GM04504 (cell line): ENCODE results near the gene CFAP210.

Experiments
- DNase-seq: peaks from one replicate; pipeline ENCODE4 v3.0.0-alpha.2; 2012; ENCODE audit warnings: low read depth

CFAP210 gene

GRCh38 chr2:169694113-169694893 is at the start of gene CFAP210, which contains the start of gene PHOSPHO2:
Gene CFAP210, minus strand, starts transcription at chr2:169694405. Its CDS starts 78 bp downstream, at chr2:169694327.
Gene PHOSPHO2, plus strand, starts transcription at chr2:169694469. Its CDS starts 6,503 bp downstream, at chr2:169700972.
- peak; percentile 88 for DNase-seq

DNA sequence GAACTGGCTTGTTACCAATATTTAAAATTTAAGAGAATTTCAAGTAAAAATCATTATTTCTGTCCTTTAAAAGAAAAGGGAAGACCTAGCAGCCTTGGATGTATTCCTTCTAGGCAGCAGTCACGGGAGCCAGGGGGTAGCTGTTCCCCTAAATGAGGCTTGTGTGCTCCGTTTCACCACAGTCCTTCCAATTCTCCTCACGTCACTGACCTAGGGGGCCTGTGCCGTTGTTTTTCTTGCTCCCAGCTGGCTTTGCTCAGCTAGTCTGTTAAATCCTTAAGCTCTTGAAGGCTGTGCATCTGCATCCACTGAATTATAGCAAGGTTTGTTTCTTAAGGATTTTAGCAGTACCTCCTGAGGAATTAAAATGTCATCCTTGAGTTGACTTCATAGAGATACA is 49.3 kb upstream of the CFAP210 start:
- DNase-seq: no peak

DNA sequence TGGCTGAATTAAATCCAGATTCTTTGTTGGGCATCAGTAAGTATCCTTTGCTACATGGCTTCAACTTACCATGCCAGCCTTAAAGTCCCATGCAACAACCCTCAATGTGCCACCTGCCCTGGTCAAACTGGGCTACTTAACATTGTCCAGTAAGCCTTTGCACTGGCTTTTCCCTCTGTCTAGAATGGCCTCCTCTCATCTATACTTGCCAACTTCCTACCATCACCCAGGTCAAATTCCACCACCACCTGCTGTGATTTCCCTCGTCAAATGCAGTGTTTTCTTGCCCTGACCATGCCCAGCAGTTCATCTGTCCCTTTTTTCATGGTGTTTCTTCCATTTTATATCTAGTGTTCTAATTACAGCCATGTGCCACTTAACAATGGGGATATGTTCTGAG is 45.1 kb upstream of the CFAP210 start:
- DNase-seq: no peak

DNA sequence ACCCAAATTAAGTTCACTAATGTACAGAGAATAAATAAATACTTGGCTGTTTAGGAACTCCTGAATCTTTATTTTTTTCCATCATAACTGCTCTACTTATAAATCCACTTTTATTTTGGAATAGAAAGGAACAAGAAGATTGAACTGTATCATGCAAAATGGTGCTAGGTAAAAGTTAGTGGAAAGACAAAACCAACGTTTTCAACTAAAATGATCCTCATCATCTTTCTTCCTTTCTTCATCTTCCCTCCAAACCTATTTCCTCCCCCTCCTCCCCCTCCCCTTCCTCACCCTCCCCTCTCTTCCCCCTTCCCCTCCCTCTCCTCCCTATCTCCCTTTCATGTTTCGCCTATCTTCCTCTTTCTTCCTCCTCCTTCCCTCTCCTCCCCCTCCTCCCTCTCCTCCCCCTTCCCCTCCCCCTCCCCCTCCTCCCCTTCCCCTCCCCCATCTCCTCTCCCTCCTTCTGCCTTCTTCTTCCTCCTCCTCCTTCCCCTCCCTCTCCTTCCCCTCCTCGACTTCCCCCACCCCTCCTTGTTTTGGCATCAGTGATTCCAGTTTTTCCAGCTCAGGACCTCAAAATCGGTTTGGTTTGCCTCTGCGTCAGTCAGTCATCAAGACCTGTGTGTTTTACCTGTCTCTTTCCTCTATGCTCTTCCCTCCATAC is 44.5 kb upstream of the CFAP210 start:
- DNase-seq: no peak

- DNase-seq: no peak
These were observed 42.7 kb upstream of the CFAP210 start for GRCh38 chr2:169736902-169737301.

DNA sequence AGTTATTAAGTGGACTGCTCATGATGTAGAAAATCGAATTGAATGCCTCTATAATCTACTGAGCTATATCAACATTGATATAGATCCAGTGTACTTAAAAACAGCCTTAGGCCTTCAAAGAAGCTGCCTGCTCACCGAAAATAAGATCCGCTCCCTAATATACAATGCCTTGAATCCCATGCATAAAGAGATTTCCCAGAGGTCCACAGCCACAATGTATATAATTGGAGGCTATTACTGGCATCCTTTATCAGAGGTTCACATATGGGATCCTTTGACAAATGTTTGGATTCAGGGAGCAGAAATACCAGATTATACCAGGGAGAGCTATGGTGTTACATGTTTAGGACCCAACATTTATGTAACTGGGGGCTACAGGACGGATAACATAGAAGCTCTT is 41.4 kb upstream of the CFAP210 start:
- DNase-seq: no peak

- DNase-seq: no peak
These were observed 40.1 kb upstream of the CFAP210 start for GRCh38 chr2:169734169-169734847.

- DNase-seq: no peak
These were observed 38.6 kb upstream of the CFAP210 start for GRCh38 chr2:169732583-169733358.

- DNase-seq: no peak
These were observed 37.9 kb upstream of the CFAP210 start for GRCh38 chr2:169732075-169732474.

- no peak for DNase-seq
These were observed 35.0 kb upstream of the CFAP210 start for GRCh38 chr2:169729274-169729605.

GRCh38 chr2:169727065-169727464 is 32.9 kb upstream of the CFAP210 start:
- no peak for DNase-seq

GRCh38 chr2:169721016-169721415 is 26.8 kb upstream of the CFAP210 start:
- DNase-seq: no peak

GRCh38 chr2:169718930-169719504 is 24.8 kb upstream of the CFAP210 start:
- no peak for DNase-seq

DNA sequence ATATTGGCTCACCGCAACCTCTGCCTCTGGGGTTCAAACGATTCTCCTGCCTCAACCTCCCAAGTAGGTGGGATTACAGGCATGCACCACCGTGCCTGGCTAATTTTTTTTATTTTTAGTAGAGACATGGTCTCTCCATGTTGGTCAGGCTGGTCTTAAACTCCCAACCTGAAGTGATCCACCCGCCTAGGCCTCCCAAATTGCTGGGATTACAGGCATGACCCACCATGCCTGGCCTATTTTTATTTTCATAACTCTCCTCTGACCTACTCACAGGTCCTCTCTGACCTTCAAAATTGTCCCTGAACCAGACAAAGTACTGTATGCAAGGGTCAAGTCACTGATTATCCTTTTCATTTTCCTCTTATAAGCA is 23.5 kb upstream of the CFAP210 start:
- no peak for DNase-seq

GRCh38 chr2:169716938-169717690 is 22.9 kb upstream of the CFAP210 start:
- DNase-seq: no peak

DNA sequence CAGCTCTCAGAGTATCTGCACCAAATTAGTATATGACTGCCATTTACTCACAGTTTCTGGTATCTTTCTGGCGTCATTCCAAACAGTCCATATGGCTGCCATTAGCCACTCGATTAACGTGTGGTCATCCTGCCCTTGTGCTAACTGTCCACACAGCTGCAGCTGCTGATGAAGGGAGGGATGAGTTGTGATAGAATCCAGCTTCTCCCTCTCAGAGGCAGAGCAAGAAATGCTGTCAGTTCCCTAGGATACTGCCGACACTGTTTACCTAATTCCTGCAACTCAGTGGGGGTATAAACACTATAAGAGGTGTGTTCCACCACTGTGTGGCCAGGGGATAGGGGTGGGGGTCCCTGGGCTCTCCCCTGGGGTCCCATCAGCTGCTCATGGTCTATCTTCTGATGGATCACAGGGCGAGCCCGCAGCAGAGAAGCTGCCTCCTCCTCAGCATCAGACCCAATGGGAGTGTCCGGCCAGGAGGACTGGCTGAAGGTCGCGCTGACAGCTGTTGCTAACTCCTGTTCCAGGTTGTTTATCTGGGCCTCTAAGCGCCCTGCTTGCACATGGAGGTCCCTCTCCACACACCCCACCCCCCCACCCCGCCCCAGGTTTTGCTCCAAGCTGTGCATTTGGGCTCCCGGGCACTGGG is 22.2 kb upstream of the CFAP210 start:
- DNase-seq: peak; percentile 73

DNA sequence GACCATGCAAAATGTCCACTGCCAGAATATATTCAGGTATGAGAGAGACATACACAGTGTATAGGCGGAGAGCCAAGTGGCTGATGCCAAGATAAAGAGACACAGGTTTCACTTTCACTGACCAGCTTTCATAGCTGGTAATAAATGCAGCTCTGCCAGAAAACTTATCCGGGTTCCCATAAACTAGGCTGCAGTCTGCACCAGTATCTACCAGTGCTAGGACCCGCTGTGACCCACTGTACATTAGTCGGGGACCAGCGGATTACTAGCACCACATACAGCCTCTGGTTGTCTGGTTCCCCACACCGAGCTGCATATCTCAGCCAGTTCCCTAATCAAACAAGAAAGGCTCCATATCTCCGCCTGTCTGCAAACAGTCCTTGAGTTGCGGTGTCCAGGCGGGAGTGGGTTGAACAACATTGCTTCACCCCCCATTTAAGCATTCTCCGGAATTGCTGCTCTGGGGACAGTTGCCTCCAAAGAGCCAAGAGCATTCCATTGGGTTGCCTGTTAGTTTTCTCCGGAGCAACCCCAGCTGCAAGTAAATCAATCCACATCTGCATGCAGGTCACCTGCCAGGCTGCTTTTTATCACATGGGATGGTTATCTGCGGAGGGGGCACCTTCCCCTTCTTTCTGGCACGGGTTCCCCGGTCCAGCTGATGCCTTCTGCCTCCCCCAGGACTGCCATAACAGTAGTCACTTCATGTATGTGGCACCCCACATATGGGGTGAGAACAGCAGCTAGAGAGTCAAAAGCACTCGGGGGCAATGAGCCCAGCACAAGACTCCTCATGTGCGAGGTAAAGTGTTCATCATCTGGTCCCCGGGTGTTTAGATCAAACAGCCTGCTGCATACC is 21.4 kb upstream of the CFAP210 start:
- no peak for DNase-seq

GRCh38 chr2:169714699-169715098 is 20.5 kb upstream of the CFAP210 start:
- no peak for DNase-seq

DNA sequence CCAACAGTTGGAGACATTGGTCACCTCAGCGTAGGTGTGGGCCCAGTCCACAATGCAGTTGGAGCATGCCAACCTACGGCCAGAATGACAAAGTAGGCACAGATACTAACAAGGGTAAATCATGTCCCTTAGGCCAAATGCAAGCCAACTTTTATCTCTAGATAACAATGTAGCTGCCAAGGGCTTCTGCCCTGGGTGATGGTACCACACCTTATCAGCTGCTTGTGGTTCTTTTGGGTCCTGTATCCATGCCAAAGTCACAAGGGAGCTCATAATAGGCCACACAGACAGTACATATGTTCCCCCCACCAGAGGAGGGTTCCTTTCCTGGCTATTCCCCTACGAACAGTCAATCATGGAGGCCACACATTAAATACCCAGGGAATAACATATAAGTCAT is 19.1 kb upstream of the CFAP210 start:
- no peak for DNase-seq

- DNase-seq: no peak
These were observed 18.6 kb upstream of the CFAP210 start for GRCh38 chr2:169712791-169713227.
